ENCODE results near the gene VSIR. TPM values are rescaled to one million over a fixed set of nuclear protein-coding genes. Genes with fewer than 3 reads are reported as not detected.

VSIR gene
- total RNA-seq, 1 experiment from 2014 or later, result 18.5 TPM

- Histone ChIP-seq H3K27me3 (ENCODE audit: insufficient read depth, low read length) (no peaks in the 10 kb centered on the region), H3K27ac (ENCODE audit: low read depth, low read length) (peak overlapping the region; percentile 63), H2AFZ (ENCODE audit: low read depth, low read length, poor library complexity, severe bottlenecking) (no peak overlapping the region), H3K79me2 (ENCODE audit: insufficient read depth, low read length) (no peaks in the 10 kb centered on the region), H3K4me1 (ENCODE audit: control insufficient read depth in 1 of 2, insufficient read depth in 2 of 2, low read length in 2 of 2) (peaks cover 58 to 83% of the 10 kb centered on the region in 2 experiments), H3K4me3 (replicated peaks in 1 of 2; ENCODE audit: low read depth in 1 of 2, low read length in 2 of 2) (peak overlapping the region; percentile 61 to 79), H3K9me2 (ENCODE audit: insufficient read depth) (no peaks in the 10 kb centered on the region), H4K20me1 (ENCODE audit: insufficient read depth) (no peaks in the 10 kb centered on the region), H3K9me3 (ENCODE audit: control insufficient read depth in 1 of 2, insufficient read depth in 1 of 2, low read depth in 1 of 2, low read length in 2 of 2) (no peaks in the 10 kb centered on the region), H3K9ac (ENCODE audit: low read length) (peak overlapping the region; percentile 74), H3K36me3 (ENCODE audit: control insufficient read depth in 1 of 2, insufficient read depth in 2 of 2, low read length in 2 of 2) (no peaks in the 10 kb centered on the region), H3K4me2 (ENCODE audit: low read length) (peak overlapping the region; percentile 99)
- POLR2A ChIA-PET, result no interaction called here
- CTCF ChIA-PET, result interaction anchor here (0.9 to 3.8 kb wide), 3 partner anchors 57 to 75 kb away, joined by 3 to 14 read pairs (median 4); no protein-coding TSS in a partner anchor
- DNase-seq (ENCODE audit: low read depth, low spot score), result peak; percentile 79
- RAD21 ChIA-PET (ENCODE audit: low non-redundant PET in 1 of 2, low total read pairs in 2 of 2, uncharacterized antibody in 2 of 2, unreplicated experiment in 2 of 2), result interaction anchor here (1.6 to 1.9 kb wide), 2 partner anchors 64 to 75 kb away, joined by 6 read pairs; no protein-coding TSS in a partner anchor
- no TSS peak for BruUV-seq (replicated peaks)
- peak; percentile 58 for ATAC-seq
- intact Hi-C loops (cut with micrococcal nuclease), result loop anchor here (5.0 kb wide), 1 partner anchor 75 kb away; no protein-coding TSS in a partner anchor
- TF ChIP-seq TCF7L2 (IDR thresholded peaks at IDR 0.05; ENCODE audit: borderline replicate concordance, extremely low read depth, insufficient read depth, insufficient read length) (peak; percentile 61), CBX3 (IDR thresholded peaks at IDR 0.05; ENCODE audit: low read depth) (no peak), POLR2AphosphoS5 (IDR thresholded peaks at IDR 0.05; ENCODE audit: low read depth, low read length) (peak; percentile 40; the same call in 1 of the 2 replicates), SIN3A (IDR thresholded peaks at IDR 0.05; ENCODE audit: low read depth) (no peak)
These were observed 1.3 kb downstream of the VSIR start for GRCh38 chr10:71771821-71772617.

GRCh38 chr10:71771204-71771603 lies 2.1 kb downstream of the VSIR start:
- H2AFZ ChIP-seq (ENCODE audit: low read depth, low read length, poor library complexity, severe bottlenecking), result no peak overlapping the region
- DNase-seq (ENCODE audit: low read depth, low spot score) (no peak), ATAC-seq (no peak)
- no peaks in the 10 kb centered on the region for H3K79me2 ChIP-seq (ENCODE audit: insufficient read depth, low read length)
- peaks cover 66 to 85% of the 10 kb centered on the region in 2 experiments for H3K4me1 ChIP-seq (ENCODE audit: control insufficient read depth in 1 of 2, insufficient read depth in 2 of 2, low read length in 2 of 2)
- no peaks in the 10 kb centered on the region for H4K20me1 ChIP-seq (ENCODE audit: insufficient read depth)
- H3K27me3 ChIP-seq (ENCODE audit: insufficient read depth, low read length), result no peaks in the 10 kb centered on the region
- ChIA-PET POLR2A (no interaction called here), CTCF (no interaction called here), RAD21 (ENCODE audit: low non-redundant PET in 1 of 2, low total read pairs in 2 of 2, uncharacterized antibody in 2 of 2, unreplicated experiment in 2 of 2) (no interaction called here)
- H3K36me3 ChIP-seq (ENCODE audit: control insufficient read depth in 1 of 2, insufficient read depth in 2 of 2, low read length in 2 of 2), result no peaks in the 10 kb centered on the region
- H3K4me2 ChIP-seq (ENCODE audit: low read length), result peak overlapping the region; percentile 99
- no peaks in the 10 kb centered on the region for H3K9me2 ChIP-seq (ENCODE audit: insufficient read depth)
- H3K9ac ChIP-seq (ENCODE audit: low read length), result 0 out of 2 replicates have a peak overlapping the region, but pooled peaks have one; percentile 74
- BruUV-seq (replicated peaks), result no TSS peak
- H3K27ac ChIP-seq (ENCODE audit: low read depth, low read length), result no peak overlapping the region
- intact Hi-C loops (cut with micrococcal nuclease), result loop anchor here (5.0 kb wide), 1 partner anchor 74 kb away; no protein-coding TSS in a partner anchor
- no peaks in the 10 kb centered on the region for H3K9me3 ChIP-seq (ENCODE audit: control insufficient read depth in 1 of 2, insufficient read depth in 1 of 2, low read depth in 1 of 2, low read length in 2 of 2)
- no peak overlapping the region for H3K4me3 ChIP-seq (replicated peaks in 1 of 2; ENCODE audit: low read depth in 1 of 2, low read length in 2 of 2)
- TF ChIP-seq ATF3 (IDR thresholded peaks at IDR 0.05) (no peak), YY1 (IDR thresholded peaks at IDR 0.05; ENCODE audit: extremely low read depth, insufficient replicate concordance, low read depth, low read length) (no peak), ELF1 (IDR thresholded peaks at IDR 0.05; ENCODE audit: borderline replicate concordance, low read depth) (no peak), POLR2AphosphoS5 (IDR thresholded peaks at IDR 0.05; ENCODE audit: low read depth, low read length) (no peak), ZFX (IDR thresholded peaks at IDR 0.05) (no peak), ZBTB33 (IDR thresholded peaks at IDR 0.05; ENCODE audit: extremely low read depth, insufficient replicate concordance, low read length) (no peak), EZH2phosphoT487 (IDR thresholded peaks at IDR 0.05; ENCODE audit: borderline replicate concordance) (no peak), CTCF (IDR thresholded peaks at IDR 0.05 in 2 of 3, conservative IDR thresholded peaks at IDR 0.05 in 1 of 3; ENCODE audit: borderline replicate concordance in 1 of 3, insufficient read depth in 1 of 3, low read depth in 2 of 3, low read length in 2 of 3) (no peak), SIN3A (IDR thresholded peaks at IDR 0.05; ENCODE audit: low read depth) (no peak), CEBPB (IDR thresholded peaks at IDR 0.05; ENCODE audit: low read depth) (no peak), FOSL1 (IDR thresholded peaks at IDR 0.05; ENCODE audit: low read depth) (no peak), TCF7L2 (IDR thresholded peaks at IDR 0.05; ENCODE audit: borderline replicate concordance, extremely low read depth, insufficient read depth, insufficient read length) (no peak), EGR1 (IDR thresholded peaks at IDR 0.05; ENCODE audit: low read depth) (no peak)

All from HCT116 (cell line).